ENCODE data around the gene SOCS6.
A peak's percentile ranks its signal among the peaks of the same experiment; 100 is the strongest.
"Not testable (repeated sequence)": the region's sequence is repeated elsewhere in the genome, so short reads cannot be mapped to it uniquely, and the experiment has no call there.

The SOCS6 gene

GRCh38 chr18:70338890-70339289 lies 50.0 kb downstream of the SOCS6 start:
- no peak overlapping the region for H3K27ac ChIP-seq (ENCODE audit: low read length)
- no peaks in the 10 kb centered on the region for H3K79me2 ChIP-seq (ENCODE audit: low read length)
- H3K9me2 ChIP-seq (replicated peaks; ENCODE audit: insufficient read depth, low read length): no peaks in the 10 kb centered on the region
- no peaks in the 10 kb centered on the region for H4K20me1 ChIP-seq (ENCODE audit: insufficient read depth, low read length)
- H3K4me1 ChIP-seq (ENCODE audit: low read length): no peaks in the 10 kb centered on the region
- H2AFZ ChIP-seq (ENCODE audit: low read length): no peak overlapping the region
- no peak overlapping the region for H3K4me2 ChIP-seq (ENCODE audit: low read depth, low read length)
- H3F3A ChIP-seq (ENCODE audit: insufficient read depth, low read length): no peaks in the 10 kb centered on the region
- no peaks in the 10 kb centered on the region for H3K36me3 ChIP-seq (replicated peaks; ENCODE audit: insufficient read depth, low read length)
- no peak for TF ChIP-seq EZH2 (optimal IDR thresholded peaks at IDR 0.05; ENCODE audit: low read depth, low read length)
- TF ChIP-seq, protein P1, sequence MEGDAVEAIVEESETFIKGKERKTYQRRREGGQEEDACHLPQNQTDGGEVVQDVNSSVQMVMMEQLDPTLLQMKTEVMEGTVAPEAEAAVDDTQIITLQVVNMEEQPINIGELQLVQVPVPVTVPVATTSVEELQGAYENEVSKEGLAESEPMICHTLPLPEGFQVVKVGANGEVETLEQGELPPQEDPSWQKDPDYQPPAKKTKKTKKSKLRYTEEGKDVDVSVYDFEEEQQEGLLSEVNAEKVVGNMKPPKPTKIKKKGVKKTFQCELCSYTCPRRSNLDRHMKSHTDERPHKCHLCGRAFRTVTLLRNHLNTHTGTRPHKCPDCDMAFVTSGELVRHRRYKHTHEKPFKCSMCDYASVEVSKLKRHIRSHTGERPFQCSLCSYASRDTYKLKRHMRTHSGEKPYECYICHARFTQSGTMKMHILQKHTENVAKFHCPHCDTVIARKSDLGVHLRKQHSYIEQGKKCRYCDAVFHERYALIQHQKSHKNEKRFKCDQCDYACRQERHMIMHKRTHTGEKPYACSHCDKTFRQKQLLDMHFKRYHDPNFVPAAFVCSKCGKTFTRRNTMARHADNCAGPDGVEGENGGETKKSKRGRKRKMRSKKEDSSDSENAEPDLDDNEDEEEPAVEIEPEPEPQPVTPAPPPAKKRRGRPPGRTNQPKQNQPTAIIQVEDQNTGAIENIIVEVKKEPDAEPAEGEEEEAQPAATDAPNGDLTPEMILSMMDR (IDR thresholded peaks at IDR 0.05; ENCODE audit: low read length): no peak
- no peak for TF ChIP-seq EZH2phosphoT487 (IDR thresholded peaks at IDR 0.05; ENCODE audit: low read length)
- no peaks in the 10 kb centered on the region for H3K27me3 ChIP-seq (replicated peaks; ENCODE audit: insufficient read depth, low read length)
- H3K4me3 ChIP-seq (ENCODE audit: low read length): no peak overlapping the region
- DNase-seq: no peak
- no peak overlapping the region for H3K9ac ChIP-seq (ENCODE audit: low read length)
- H3K9me3 ChIP-seq (replicated peaks; ENCODE audit: insufficient read depth, low read length): no peaks in the 10 kb centered on the region

DNA sequence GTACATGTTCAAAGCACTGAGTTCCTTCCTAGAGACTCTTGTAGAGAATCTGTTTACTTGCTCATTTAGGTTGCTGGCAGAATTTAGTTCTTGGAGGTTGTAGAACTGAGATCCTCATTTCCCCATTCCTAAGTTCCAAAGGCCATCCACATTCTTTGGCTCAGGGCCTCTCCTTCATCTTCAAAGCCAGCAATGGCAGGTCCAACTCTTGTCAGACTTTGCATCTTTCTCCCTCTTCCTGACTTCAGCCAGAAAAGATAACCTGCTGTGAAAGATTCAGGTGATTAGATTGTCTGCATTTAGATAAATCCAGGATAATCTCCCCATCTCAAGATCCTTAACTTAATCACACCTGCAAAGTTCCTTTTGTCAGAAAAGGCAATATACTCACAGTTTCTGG lies 51.1 kb downstream of the SOCS6 start:
- Histone ChIP-seq H3K9ac (ENCODE audit: low read length) (no peak overlapping the region), H3K36me3 (replicated peaks; ENCODE audit: insufficient read depth, low read length) (no peaks in the 10 kb centered on the region), H3K27me3 (replicated peaks; ENCODE audit: insufficient read depth, low read length) (no peaks in the 10 kb centered on the region), H3K27ac (ENCODE audit: low read length) (no peak overlapping the region), H3K79me2 (ENCODE audit: low read length) (no peaks in the 10 kb centered on the region), H4K20me1 (ENCODE audit: insufficient read depth, low read length) (no peaks in the 10 kb centered on the region), H3K4me2 (ENCODE audit: low read depth, low read length) (no peak overlapping the region), H3F3A (ENCODE audit: insufficient read depth, low read length) (no peaks in the 10 kb centered on the region), H3K9me3 (replicated peaks; ENCODE audit: insufficient read depth, low read length) (no peaks in the 10 kb centered on the region), H2AFZ (ENCODE audit: low read length) (no peak overlapping the region), H3K9me2 (replicated peaks; ENCODE audit: insufficient read depth, low read length) (no peaks in the 10 kb centered on the region), H3K4me1 (ENCODE audit: low read length) (no peaks in the 10 kb centered on the region), H3K4me3 (ENCODE audit: low read length) (no peak overlapping the region)
- no peak for DNase-seq
- TF ChIP-seq EZH2phosphoT487 (IDR thresholded peaks at IDR 0.05; ENCODE audit: low read length) (no peak), EZH2 (optimal IDR thresholded peaks at IDR 0.05; ENCODE audit: low read depth, low read length) (no peak)
- TF ChIP-seq, protein P1 (IDR thresholded peaks at IDR 0.05; ENCODE audit: low read length): no peak

GRCh38 chr18:70348481-70348880 lies 59.6 kb downstream of the SOCS6 start:
- not testable (repeated sequence) for H3K9me3 ChIP-seq (replicated peaks; ENCODE audit: insufficient read depth, low read length); H3K4me3 ChIP-seq (ENCODE audit: low read length); H3K4me1 ChIP-seq (ENCODE audit: low read length); H3K27me3 ChIP-seq (replicated peaks; ENCODE audit: insufficient read depth, low read length); H3K4me2 ChIP-seq (ENCODE audit: low read depth, low read length); H2AFZ ChIP-seq (ENCODE audit: low read length); H3K36me3 ChIP-seq (replicated peaks; ENCODE audit: insufficient read depth, low read length); H4K20me1 ChIP-seq (ENCODE audit: insufficient read depth, low read length); H3K27ac ChIP-seq (ENCODE audit: low read length); H3K79me2 ChIP-seq (ENCODE audit: low read length); H3K9ac ChIP-seq (ENCODE audit: low read length); H3F3A ChIP-seq (ENCODE audit: insufficient read depth, low read length); H3K9me2 ChIP-seq (replicated peaks; ENCODE audit: insufficient read depth, low read length)
- DNase-seq: peak; percentile 20

DNA sequence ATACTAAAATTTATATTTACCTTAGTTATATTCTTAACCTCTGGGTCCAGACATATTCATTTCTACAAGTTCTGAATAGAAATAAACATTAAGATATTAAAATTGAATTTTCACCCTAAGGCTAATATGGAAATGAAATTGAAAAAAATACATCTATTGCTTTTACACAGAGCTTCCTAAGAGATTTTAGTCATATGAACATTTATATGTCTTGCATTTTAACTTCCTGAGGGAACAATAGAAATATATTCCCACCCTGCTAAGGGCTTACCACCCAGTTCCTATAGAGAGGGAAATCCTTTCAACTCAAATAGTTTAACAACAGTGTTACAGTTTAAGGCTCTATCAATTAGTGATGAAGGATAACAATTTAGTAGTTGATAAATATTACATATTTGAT lies 60.5 kb downstream of the SOCS6 start:
- Histone ChIP-seq H3K9me3 (replicated peaks; ENCODE audit: insufficient read depth, low read length) (no peaks in the 10 kb centered on the region), H3K4me1 (ENCODE audit: low read length) (no peaks in the 10 kb centered on the region), H3F3A (ENCODE audit: insufficient read depth, low read length) (no peaks in the 10 kb centered on the region), H3K79me2 (ENCODE audit: low read length) (no peaks in the 10 kb centered on the region), H3K27me3 (replicated peaks; ENCODE audit: insufficient read depth, low read length) (no peaks in the 10 kb centered on the region), H3K4me3 (ENCODE audit: low read length) (no peak overlapping the region), H2AFZ (ENCODE audit: low read length) (no peak overlapping the region), H4K20me1 (ENCODE audit: insufficient read depth, low read length) (no peaks in the 10 kb centered on the region), H3K27ac (ENCODE audit: low read length) (no peak overlapping the region), H3K4me2 (ENCODE audit: low read depth, low read length) (no peak overlapping the region), H3K9ac (ENCODE audit: low read length) (no peak overlapping the region), H3K9me2 (replicated peaks; ENCODE audit: insufficient read depth, low read length) (no peaks in the 10 kb centered on the region), H3K36me3 (replicated peaks; ENCODE audit: insufficient read depth, low read length) (no peaks in the 10 kb centered on the region)
- TF ChIP-seq EZH2 (optimal IDR thresholded peaks at IDR 0.05; ENCODE audit: low read depth, low read length) (no peak), EZH2phosphoT487 (IDR thresholded peaks at IDR 0.05; ENCODE audit: low read length) (no peak)
- TF ChIP-seq, protein P1 (IDR thresholded peaks at IDR 0.05; ENCODE audit: low read length): no peak
- no peak for DNase-seq
